ENCODE results near the gene NOC4L. TPM values are rescaled to one million over a fixed set of nuclear protein-coding genes. Genes with fewer than 3 reads are reported as not detected.
A peak's percentile ranks its signal among the peaks of the same experiment; 100 is the strongest.

NOC4L gene
- total RNA-seq, 1 experiment from 2014 or later: 29.8 TPM

DNA sequence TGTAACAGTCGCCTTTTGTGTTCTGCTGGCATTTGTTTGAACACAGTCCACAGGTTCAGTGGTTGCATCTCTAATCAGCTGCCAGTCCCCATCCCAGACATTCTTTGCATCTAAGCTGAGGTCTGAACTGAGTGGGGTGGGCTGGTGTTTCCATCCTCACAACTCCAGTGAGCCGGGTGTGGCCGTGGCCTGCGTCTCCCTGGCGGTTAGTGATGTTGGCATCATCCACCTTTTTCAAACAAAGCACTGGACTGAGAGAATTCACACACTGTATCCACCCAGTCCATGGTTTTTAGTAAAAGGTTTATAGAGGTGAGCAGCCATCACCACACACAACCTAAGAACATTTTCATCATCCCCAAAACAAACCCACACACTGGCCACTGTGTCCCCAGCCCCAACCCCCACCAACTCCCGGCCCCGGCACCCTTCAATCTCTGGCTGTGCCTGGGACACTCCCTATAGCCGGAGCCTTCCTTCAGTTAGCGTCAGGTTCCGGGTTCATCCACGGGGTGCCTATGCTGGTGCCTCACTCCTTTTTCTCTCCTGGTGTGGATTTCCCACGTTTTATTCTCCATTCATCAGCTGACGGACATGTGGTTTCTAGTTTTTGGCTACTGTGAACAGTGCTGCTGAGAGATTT is 6.7 kb upstream of the NOC4L start:
- ATAC-seq: peak; percentile 22
- 0 out of 2 replicates have a peak, but pooled peaks cover 5% of the 10 kb centered on the region for H3K36me3 ChIP-seq (ENCODE audit: control insufficient read depth, insufficient read depth, low read length)
- in situ Hi-C loops (cut with HindIII; ENCODE audit: low pct_unique_long_range_greater_than_20kb, low sequenced_read_pairs) (no loop called here), intact Hi-C loops (cut with micrococcal nuclease; ENCODE audit: unreplicated experiment) (no loop called here)
- H3K9me3 ChIP-seq (ENCODE audit: control insufficient read depth, insufficient read depth, low read depth, low read length): no peaks in the 10 kb centered on the region
- POLR2A ChIA-PET: no interaction called here
- H3K27ac ChIP-seq (ENCODE audit: low read length): no peak overlapping the region
- H3K27me3 ChIP-seq (ENCODE audit: control insufficient read depth, insufficient read depth, low read length): no peaks in the 10 kb centered on the region
- peaks cover 5% of the 10 kb centered on the region; the same call in 1 of the 2 replicates for H3K4me1 ChIP-seq (ENCODE audit: control insufficient read depth, insufficient read depth, low read length)
- no peak overlapping the region for H3K4me3 ChIP-seq (ENCODE audit: low read depth in 2 of 2, low read length in 2 of 2)
- CTCF ChIA-PET: no interaction called here
- no peak for DNase-seq (ENCODE audit: low read depth, low spot score)
- TF ChIP-seq, protein P1, sequence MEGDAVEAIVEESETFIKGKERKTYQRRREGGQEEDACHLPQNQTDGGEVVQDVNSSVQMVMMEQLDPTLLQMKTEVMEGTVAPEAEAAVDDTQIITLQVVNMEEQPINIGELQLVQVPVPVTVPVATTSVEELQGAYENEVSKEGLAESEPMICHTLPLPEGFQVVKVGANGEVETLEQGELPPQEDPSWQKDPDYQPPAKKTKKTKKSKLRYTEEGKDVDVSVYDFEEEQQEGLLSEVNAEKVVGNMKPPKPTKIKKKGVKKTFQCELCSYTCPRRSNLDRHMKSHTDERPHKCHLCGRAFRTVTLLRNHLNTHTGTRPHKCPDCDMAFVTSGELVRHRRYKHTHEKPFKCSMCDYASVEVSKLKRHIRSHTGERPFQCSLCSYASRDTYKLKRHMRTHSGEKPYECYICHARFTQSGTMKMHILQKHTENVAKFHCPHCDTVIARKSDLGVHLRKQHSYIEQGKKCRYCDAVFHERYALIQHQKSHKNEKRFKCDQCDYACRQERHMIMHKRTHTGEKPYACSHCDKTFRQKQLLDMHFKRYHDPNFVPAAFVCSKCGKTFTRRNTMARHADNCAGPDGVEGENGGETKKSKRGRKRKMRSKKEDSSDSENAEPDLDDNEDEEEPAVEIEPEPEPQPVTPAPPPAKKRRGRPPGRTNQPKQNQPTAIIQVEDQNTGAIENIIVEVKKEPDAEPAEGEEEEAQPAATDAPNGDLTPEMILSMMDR (IDR thresholded peaks at IDR 0.05): no peak
- BruUV-seq (replicated peaks): no TSS peak

- Histone ChIP-seq H3K36me3 (ENCODE audit: control insufficient read depth, insufficient read depth, low read length) (0 out of 2 replicates have a peak, but pooled peaks cover 5% of the 10 kb centered on the region), H3K9me3 (ENCODE audit: control insufficient read depth, insufficient read depth, low read depth, low read length) (no peaks in the 10 kb centered on the region), H3K27ac (ENCODE audit: low read length) (no peak overlapping the region), H3K4me3 (ENCODE audit: low read depth in 2 of 2, low read length in 2 of 2) (no peak overlapping the region), H3K27me3 (ENCODE audit: control insufficient read depth, insufficient read depth, low read length) (no peaks in the 10 kb centered on the region), H3K4me1 (ENCODE audit: control insufficient read depth, insufficient read depth, low read length) (peaks cover 8% of the 10 kb centered on the region; the same call in 1 of the 2 replicates)
- intact Hi-C loops (cut with micrococcal nuclease; ENCODE audit: unreplicated experiment): no loop called here
- no peak for TF ChIP-seq TCF7L2 (IDR thresholded peaks at IDR 0.05; ENCODE audit: low read depth, low read length)
- TF ChIP-seq SIN3A (IDR thresholded peaks at IDR 0.05; ENCODE audit: borderline replicate concordance, insufficient read depth, low read depth, low read length): no peak
- TF ChIP-seq, protein P1 (IDR thresholded peaks at IDR 0.05): no peak
- no peak for TF ChIP-seq REST (IDR thresholded peaks at IDR 0.05; ENCODE audit: insufficient read depth in 1 of 2, low read depth in 2 of 2, low read length in 1 of 2)
- no peak for TF ChIP-seq POLR2AphosphoS5 (IDR thresholded peaks at IDR 0.05; ENCODE audit: low read depth, low read length)
- CTCF ChIA-PET: interaction anchor here (0.5 kb wide), 1 partner anchor 1606 kb away, joined by 4 read pairs; no protein-coding TSS in a partner anchor
- POLR2A ChIA-PET: no interaction called here
- no TSS peak for BruUV-seq (replicated peaks)
- in situ Hi-C loops (cut with HindIII; ENCODE audit: low pct_unique_long_range_greater_than_20kb, low sequenced_read_pairs): no loop called here
- no peak for ATAC-seq
- no peak for DNase-seq (ENCODE audit: low read depth, low spot score)
Observed at GRCh38 chr12:132138941-132139871, 5.1 kb upstream of the NOC4L start.
